Mesendoderm (in vitro differentiated cells): Measurements from ENCODE around the gene CELSR2.

Source experiments
- DNase-seq: peaks from one replicate; pipeline ENCODE4 v3.0.0; 2013
- H2AK5ac ChIP-seq: 2 replicates; pipeline ENCODE4 v1.6.1; 2013; ENCODE audit warnings: low read length, inconsistent platforms
- H2BK120ac ChIP-seq: 2 replicates; pipeline ENCODE4 v1.6.1; 2013; ENCODE audit warnings: low read depth, mild to moderate bottlenecking, low read length, moderate library complexity, mixed read lengths
- H2BK15ac ChIP-seq: replicated peaks from 2 replicates; pipeline ENCODE4 v1.6.1; 2013; ENCODE audit warnings: low read depth, mild to moderate bottlenecking, moderate library complexity
- H2BK5ac ChIP-seq: 2 replicates; pipeline ENCODE4 v1.6.1; 2013; ENCODE audit warnings: low read length, inconsistent platforms
- H3K18ac ChIP-seq: 2 replicates; pipeline ENCODE4 v1.6.1; 2013; ENCODE audit warnings: mild to moderate bottlenecking, low read length, mixed read lengths
- H3K23ac ChIP-seq: one replicate; pipeline ENCODE4 v1.6.1; 2013; ENCODE audit warnings: low read length
- H3K27ac ChIP-seq: 2 replicates; pipeline ENCODE4 v1.5.1; 2013; ENCODE audit warnings: low read depth, mild to moderate bottlenecking, inconsistent platforms, low read length, moderate library complexity
- H3K27me3 ChIP-seq: 2 replicates; pipeline ENCODE4 v1.6.1; 2013; ENCODE audit warnings: low read length, control low read depth, mild to moderate bottlenecking, inconsistent platforms; ENCODE audit not compliant: insufficient read depth, poor library complexity
- H3K36me3 ChIP-seq: 2 replicates; pipeline ENCODE4 v1.6.1; 2013; ENCODE audit warnings: low read length, inconsistent platforms; ENCODE audit not compliant: control insufficient read depth, insufficient read depth
- H3K4ac ChIP-seq: one replicate; pipeline ENCODE4 v1.6.1; 2013; ENCODE audit warnings: low read depth, mild to moderate bottlenecking, low read length, moderate library complexity
- H3K4me1 ChIP-seq: 2 replicates; pipeline ENCODE4 v1.6.1; 2013; ENCODE audit warnings: low read depth, low read length, inconsistent platforms; ENCODE audit not compliant: control insufficient read depth
- H3K4me2 ChIP-seq: 2 replicates; pipeline ENCODE4 v1.6.1; 2013; ENCODE audit warnings: low read length
- H3K4me3 ChIP-seq: 2 replicates; pipeline ENCODE4 v1.5.1; 2013; ENCODE audit warnings: mild to moderate bottlenecking, low read length
- H3K56ac ChIP-seq: one replicate; pipeline ENCODE4 v1.6.1; 2013; ENCODE audit warnings: low read length
- H3K79me1 ChIP-seq: 2 replicates; pipeline ENCODE4 v1.6.1; 2013; ENCODE audit warnings: low read length, inconsistent platforms
- H3K79me2 ChIP-seq: 2 replicates; pipeline ENCODE4 v1.6.1; 2013; ENCODE audit warnings: mild to moderate bottlenecking, low read length; ENCODE audit not compliant: control insufficient read depth, insufficient read depth
- H3K9ac ChIP-seq: 2 replicates; pipeline ENCODE4 v1.6.1; 2013; ENCODE audit warnings: low read length, inconsistent platforms
- H4K5ac ChIP-seq: one replicate; pipeline ENCODE4 v1.6.1; 2013; ENCODE audit warnings: low read length
- H4K8ac ChIP-seq: one replicate; pipeline ENCODE4 v1.6.1; 2013; ENCODE audit warnings: low read depth, mild to moderate bottlenecking, control low read depth, low read length, moderate library complexity
- WGBS: extraction: QIAGEN DNeasy Blood & Tissue Kit; methylation state at CpG from one replicate; pipeline ENCODE4 v1.1.7; 2013; ENCODE audit warnings: low lambda C conversion rate, missing lambda C conversion rate; ENCODE audit not compliant: insufficient coverage; ENCODE audit errors: extremely low coverage; 5-methylcytosine and 5-hydroxymethylcytosine counted together

The CELSR2 gene

DNA sequence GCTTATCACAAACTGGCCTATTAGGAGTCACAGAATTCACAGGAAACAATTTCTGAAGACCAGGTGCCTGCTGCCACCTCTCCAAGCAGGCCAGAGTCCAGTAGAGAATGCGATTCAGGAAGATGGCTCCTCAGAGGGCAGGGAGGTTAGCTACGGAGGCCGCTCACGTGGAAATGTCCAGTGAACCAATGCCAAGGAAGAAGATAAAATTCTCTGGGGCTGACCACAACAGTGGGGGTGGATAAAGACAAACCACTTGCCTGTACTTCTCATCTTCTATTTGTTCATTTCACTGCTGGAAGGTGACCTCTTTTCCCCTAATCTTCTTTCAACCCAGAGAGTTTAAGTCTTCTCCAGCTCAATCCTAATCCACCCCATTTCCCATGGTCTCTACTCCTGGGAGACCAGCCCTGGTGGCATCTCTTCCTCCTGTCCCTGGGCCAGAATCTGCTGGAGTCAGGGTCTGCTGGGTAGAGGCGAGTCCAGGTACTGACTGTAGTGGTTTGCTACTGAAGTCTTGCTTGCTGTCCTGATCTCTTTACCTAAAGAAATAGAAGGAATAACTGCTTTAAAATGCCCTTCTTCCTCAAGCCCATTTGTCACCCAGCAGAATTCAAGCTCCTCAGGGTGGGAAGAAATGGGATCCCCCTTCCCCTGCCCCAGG, 30.4 kb downstream of the CELSR2 start:
- H4K5ac ChIP-seq: no peak overlapping the region
- H2BK120ac ChIP-seq: no peak overlapping the region
- no peak overlapping the region for H3K23ac ChIP-seq
- H3K27me3 ChIP-seq: no peaks in the 10 kb centered on the region
- no peak overlapping the region for H2BK15ac ChIP-seq
- H3K9ac ChIP-seq: no peak overlapping the region
- H3K27ac ChIP-seq: no peak overlapping the region
- no peak overlapping the region for H4K8ac ChIP-seq
- no peak overlapping the region for H3K56ac ChIP-seq
- H3K4me2 ChIP-seq: no peak overlapping the region
- peaks cover 13% of the 10 kb centered on the region for H3K79me2 ChIP-seq
- WGBS: no CpG with 5 or more reads among the region's 5 CpGs
- H2BK5ac ChIP-seq: no peak overlapping the region
- no peak overlapping the region for H3K18ac ChIP-seq
- H3K79me1 ChIP-seq: peaks cover 12% of the 10 kb centered on the region
- DNase-seq: no peak
- no peak overlapping the region for H3K4ac ChIP-seq
- no peak overlapping the region for H3K4me3 ChIP-seq
- peaks cover 6% of the 10 kb centered on the region for H3K36me3 ChIP-seq
- peaks cover 5% of the 10 kb centered on the region for H3K4me1 ChIP-seq
- no peak overlapping the region for H2AK5ac ChIP-seq

DNA sequence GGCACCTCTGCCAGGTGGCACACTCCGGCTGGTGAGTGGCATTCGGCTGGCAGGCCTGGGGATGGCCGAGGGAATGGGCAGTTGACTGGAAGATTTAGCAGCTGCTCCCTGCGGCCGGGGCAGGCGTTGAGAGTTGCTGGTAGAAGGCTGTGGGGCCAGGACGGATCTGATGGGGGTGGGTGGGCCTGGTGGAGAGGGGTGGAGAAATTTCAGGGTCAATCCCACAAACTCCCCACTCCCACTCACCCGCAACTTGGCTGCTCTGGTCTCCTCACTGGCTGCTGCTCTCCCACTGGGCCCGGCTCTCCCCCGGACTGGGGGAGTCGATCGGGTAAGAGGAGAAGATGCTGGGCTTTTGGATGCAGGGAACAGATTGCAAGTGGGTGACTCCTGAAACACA, 31.5 kb downstream of the CELSR2 start:
- no peak overlapping the region for H2BK5ac ChIP-seq
- H3K23ac ChIP-seq: no peak overlapping the region
- H3K18ac ChIP-seq: no peak overlapping the region
- no peak overlapping the region for H3K4ac ChIP-seq
- no peak overlapping the region for H2BK120ac ChIP-seq
- H3K4me1 ChIP-seq: peaks cover 5% of the 10 kb centered on the region
- no peak overlapping the region for H3K4me3 ChIP-seq
- no CpG with 5 or more reads among the region's 12 CpGs for WGBS
- H4K5ac ChIP-seq: no peak overlapping the region
- H2BK15ac ChIP-seq: no peak overlapping the region
- no peak overlapping the region for H3K9ac ChIP-seq
- no peak overlapping the region for H2AK5ac ChIP-seq
- H3K56ac ChIP-seq: no peak overlapping the region
- H3K79me2 ChIP-seq: peaks cover 13% of the 10 kb centered on the region
- no peak overlapping the region for H4K8ac ChIP-seq
- H3K36me3 ChIP-seq: peaks cover 6% of the 10 kb centered on the region
- H3K27me3 ChIP-seq: no peaks in the 10 kb centered on the region
- no peak for DNase-seq
- H3K79me1 ChIP-seq: peaks cover 12% of the 10 kb centered on the region
- no peak overlapping the region for H3K4me2 ChIP-seq
- H3K27ac ChIP-seq: no peak overlapping the region

DNA sequence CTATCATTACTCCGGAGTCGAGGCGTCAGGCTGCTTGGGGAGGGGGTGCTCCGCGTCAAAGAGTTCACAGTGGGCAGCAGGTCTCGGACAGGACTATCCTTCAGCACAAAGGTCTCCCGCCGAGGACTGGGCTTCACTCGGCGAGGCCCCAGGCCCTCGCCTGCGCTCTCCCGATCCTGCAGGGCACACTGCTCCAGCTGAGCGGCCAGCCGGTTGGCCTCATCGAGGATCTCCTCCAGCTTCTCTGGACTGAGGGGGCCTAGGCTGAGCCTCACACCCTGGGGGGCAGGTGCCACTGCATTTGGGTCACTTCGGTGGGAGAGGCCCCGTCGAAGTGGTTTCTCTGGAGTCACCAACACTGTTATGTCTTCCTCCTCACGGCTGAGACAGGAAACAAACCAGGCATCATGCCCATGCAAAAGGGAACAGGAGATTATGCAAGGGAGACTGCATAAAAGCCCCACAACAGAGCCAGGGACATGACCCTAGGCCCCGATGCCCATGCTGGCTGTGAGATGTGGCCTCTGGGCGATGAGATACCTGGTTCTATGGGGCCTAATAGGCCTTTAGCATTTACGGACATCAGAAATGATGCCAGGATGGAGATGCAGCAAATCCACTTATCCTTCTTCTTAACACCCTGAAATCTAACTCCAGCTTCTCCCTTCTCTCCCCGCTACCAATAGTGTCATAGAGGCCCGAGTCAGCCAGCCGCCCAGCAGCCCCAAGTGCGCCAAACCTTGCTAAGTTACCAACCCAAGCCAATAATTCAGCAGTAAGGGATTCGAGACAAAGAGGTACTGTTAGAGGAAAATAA, 32.5 kb downstream of the CELSR2 start:
- no peak overlapping the region for H3K27ac ChIP-seq
- H3K79me1 ChIP-seq: peaks cover 12% of the 10 kb centered on the region
- H3K36me3 ChIP-seq: peaks cover 6% of the 10 kb centered on the region
- peaks cover 13% of the 10 kb centered on the region for H3K79me2 ChIP-seq
- peak overlapping the region; percentile 56 for H3K4me2 ChIP-seq
- H3K4ac ChIP-seq: no peak overlapping the region
- H2BK120ac ChIP-seq: no peak overlapping the region
- no peak for DNase-seq
- no peak overlapping the region for H3K18ac ChIP-seq
- H2BK15ac ChIP-seq: no peak overlapping the region
- no peak overlapping the region for H4K8ac ChIP-seq
- no peak overlapping the region for H3K23ac ChIP-seq
- H3K4me3 ChIP-seq: peak overlapping the region; percentile 93
- H3K4me1 ChIP-seq: peaks cover 5% of the 10 kb centered on the region
- no peaks in the 10 kb centered on the region for H3K27me3 ChIP-seq
- H4K5ac ChIP-seq: no peak overlapping the region
- no peak overlapping the region for H2AK5ac ChIP-seq
- WGBS: no CpG with 5 or more reads among the region's 28 CpGs
- no peak overlapping the region for H2BK5ac ChIP-seq
- H3K9ac ChIP-seq: peak overlapping the region; percentile 95
- H3K56ac ChIP-seq: peak overlapping the region; percentile 98

DNA sequence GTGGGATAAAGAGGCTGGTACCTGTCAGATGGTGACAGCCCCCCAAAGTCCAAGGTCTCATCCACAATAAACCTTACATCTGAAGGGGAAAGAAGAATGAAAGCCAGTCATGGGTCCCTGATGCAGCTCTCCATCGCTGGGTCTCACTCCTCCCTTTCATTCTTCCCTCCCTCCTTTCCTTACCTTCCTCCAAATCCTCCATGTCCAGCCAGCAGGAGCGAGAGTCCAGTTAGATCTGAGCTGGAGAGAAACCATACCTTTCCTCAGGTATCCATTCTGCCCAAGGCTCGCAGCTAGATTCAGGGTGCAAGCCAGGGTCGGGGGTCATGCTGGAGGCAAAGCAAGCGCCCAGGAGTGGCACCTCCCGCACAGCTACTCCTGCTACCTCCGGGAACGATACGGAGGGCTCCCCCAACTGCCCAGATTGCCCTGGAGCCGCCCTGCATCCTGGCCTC, 33.2 kb downstream of the CELSR2 start:
- Histone ChIP-seq H3K18ac (peak overlapping the region; percentile 4), H3K27me3 (no peaks in the 10 kb centered on the region), H3K36me3 (peaks cover 6% of the 10 kb centered on the region), H3K4me2 (peak overlapping the region; percentile 56), H3K4me3 (peak overlapping the region; percentile 93), H2BK120ac (no peak overlapping the region), H4K5ac (no peak overlapping the region), H2BK15ac (no peak overlapping the region), H2AK5ac (peak overlapping the region; percentile 92), H3K79me1 (peaks cover 12% of the 10 kb centered on the region), H3K79me2 (peaks cover 13% of the 10 kb centered on the region), H4K8ac (no peak overlapping the region), H3K4me1 (peaks cover 5% of the 10 kb centered on the region), H3K56ac (peak overlapping the region; percentile 98), H3K27ac (peak overlapping the region; percentile 54), H3K23ac (peak overlapping the region; percentile 99), H3K4ac (peak overlapping the region; percentile 45), H2BK5ac (peak overlapping the region; percentile 91), H3K9ac (peak overlapping the region; percentile 95)
- no CpG with 5 or more reads among the region's 10 CpGs for WGBS
- no peak for DNase-seq

DNA sequence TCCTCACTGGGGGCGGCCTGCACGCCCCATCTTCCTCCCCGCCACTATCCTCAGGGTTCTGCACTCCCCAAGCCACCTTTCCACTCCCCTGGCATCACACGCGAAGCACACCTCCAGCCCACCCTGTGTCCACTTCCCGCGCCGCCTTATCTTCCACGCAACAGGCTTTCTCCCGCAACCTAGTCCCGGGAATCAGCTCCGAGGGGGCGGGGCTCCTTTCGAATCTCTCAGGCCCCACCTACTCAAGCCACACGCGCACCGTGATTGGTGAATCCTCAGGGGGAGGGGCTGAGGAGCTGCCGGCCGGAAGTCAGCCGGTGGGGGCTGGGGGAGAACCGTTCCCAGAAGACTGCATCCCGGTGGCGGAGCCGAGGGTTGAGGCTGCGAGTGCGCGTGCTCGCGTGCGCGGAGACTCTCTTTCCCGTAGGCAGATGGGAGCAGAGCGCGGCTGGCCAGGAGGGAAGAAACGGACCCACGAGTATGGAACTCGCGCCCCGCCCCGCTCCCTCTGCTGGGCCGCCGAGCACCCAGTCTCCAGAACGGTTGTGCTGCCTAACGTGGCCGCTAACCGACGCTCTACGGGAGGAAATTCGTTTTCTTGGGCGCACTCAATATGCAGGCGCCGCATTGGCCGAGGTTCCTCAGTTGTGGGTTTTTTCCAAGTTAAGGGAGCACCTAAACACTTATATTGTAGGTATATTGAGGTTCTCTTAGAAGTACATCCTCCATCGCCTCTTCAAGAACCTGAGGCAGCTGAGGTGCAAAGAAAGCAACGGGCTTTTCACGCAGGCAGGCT, 33.8 kb downstream of the CELSR2 start, which contains the start of gene PSRC1:
PSRC1 (minus strand) TSS at position 194 of the 796 bp plus-strand sequence.
- Histone ChIP-seq H3K27me3 (no peaks in the 10 kb centered on the region), H3K27ac (peak within 1 kb of the TSS; percentile 79), H3K18ac (peak within 1 kb of the TSS; percentile 63), H3K9ac (peak within 1 kb of the TSS; percentile 95), H3K23ac (peak within 1 kb of the TSS; percentile 99), H3K4ac (peak within 1 kb of the TSS; percentile 56), H2AK5ac (peak within 1 kb of the TSS; percentile 92), H3K79me2 (peaks cover 13% of the 10 kb centered on the region), H3K4me2 (peak within 1 kb of the TSS; percentile 60), H3K4me3 (peak within 1 kb of the TSS; percentile 93), H3K79me1 (peaks cover 12% of the 10 kb centered on the region), H3K36me3 (peaks cover 6% of the 10 kb centered on the region), H4K5ac (no peak within 1 kb of the TSS), H4K8ac (no peak within 1 kb of the TSS), H2BK15ac (no peak within 1 kb of the TSS), H3K56ac (peak within 1 kb of the TSS; percentile 98), H2BK120ac (no peak within 1 kb of the TSS), H3K4me1 (peaks cover 5% of the 10 kb centered on the region), H2BK5ac (peak within 1 kb of the TSS; percentile 91)
- peak; percentile 97 for DNase-seq
- WGBS: no CpG with 5 or more reads among the region's 56 CpGs
